Rectal smooth muscle tissue (tissue), 1 donor: Measurements from ENCODE around the gene IKBKG.

Experiments used
- H3K27ac ChIP-seq: one replicate; pipeline ENCODE4 v1.7.0; 2013; ENCODE audit warnings: low read depth, low read length, inconsistent platforms
- H3K27me3 ChIP-seq: one replicate; pipeline ENCODE4 v1.7.0; 2013; ENCODE audit warnings: low read length; ENCODE audit not compliant: control insufficient read depth, insufficient read depth
- H3K36me3 ChIP-seq: one replicate; pipeline ENCODE4 v1.7.0; 2013; ENCODE audit warnings: low read length; ENCODE audit not compliant: control insufficient read depth, insufficient read depth
- H3K4me1 ChIP-seq: one replicate; pipeline ENCODE4 v1.7.0; 2013; ENCODE audit warnings: low read length; ENCODE audit not compliant: control insufficient read depth, insufficient read depth
- H3K4me3 ChIP-seq: one replicate; pipeline ENCODE4 v1.7.0; 2013; ENCODE audit warnings: low read length
- H3K9ac ChIP-seq: one replicate; pipeline ENCODE4 v1.7.0; 2013; ENCODE audit warnings: low read length

Gene IKBKG

GRCh38 chrX:154592505-154592904, 45.1 kb downstream of the IKBKG start:
- no peaks in the 10 kb centered on the region for H3K4me1 ChIP-seq
- no peak overlapping the region for H3K9ac ChIP-seq
- no peak overlapping the region for H3K4me3 ChIP-seq
- H3K36me3 ChIP-seq = no peaks in the 10 kb centered on the region
- H3K27me3 ChIP-seq = peaks cover 5% of the 10 kb centered on the region
- no peak overlapping the region for H3K27ac ChIP-seq

GRCh38 chrX:154593201-154593600, 45.8 kb downstream of the IKBKG start:
- no peak overlapping the region for H3K27ac ChIP-seq
- no peak overlapping the region for H3K9ac ChIP-seq
- peaks cover 5% of the 10 kb centered on the region for H3K27me3 ChIP-seq
- H3K4me1 ChIP-seq = no peaks in the 10 kb centered on the region
- no peaks in the 10 kb centered on the region for H3K36me3 ChIP-seq
- no peak overlapping the region for H3K4me3 ChIP-seq

GRCh38 chrX:154594491-154594890, 47.1 kb downstream of the IKBKG start:
- peaks cover 5% of the 10 kb centered on the region for H3K27me3 ChIP-seq
- H3K36me3 ChIP-seq = no peaks in the 10 kb centered on the region
- no peaks in the 10 kb centered on the region for H3K4me1 ChIP-seq
- H3K4me3 ChIP-seq = no peak overlapping the region
- H3K27ac ChIP-seq = no peak overlapping the region
- no peak overlapping the region for H3K9ac ChIP-seq

- Histone ChIP-seq H3K4me3 (no peak overlapping the region), H3K36me3 (no peaks in the 10 kb centered on the region), H3K27ac (no peak overlapping the region), H3K4me1 (no peaks in the 10 kb centered on the region), H3K9ac (no peak overlapping the region), H3K27me3 (peaks cover 5% of the 10 kb centered on the region)
These were observed 48.3 kb downstream of the IKBKG start for GRCh38 chrX:154595559-154596249.

- no peak overlapping the region for H3K27ac ChIP-seq
- no peak overlapping the region for H3K9ac ChIP-seq
- peaks cover 5% of the 10 kb centered on the region for H3K27me3 ChIP-seq
- H3K36me3 ChIP-seq = no peaks in the 10 kb centered on the region
- H3K4me3 ChIP-seq = no peak overlapping the region
- H3K4me1 ChIP-seq = no peaks in the 10 kb centered on the region
These were observed 49.0 kb downstream of the IKBKG start for GRCh38 chrX:154596290-154596929.

- H3K9ac ChIP-seq = no peak overlapping the region
- H3K4me3 ChIP-seq = no peak overlapping the region
- peaks cover 4% of the 10 kb centered on the region for H3K27me3 ChIP-seq
- no peaks in the 10 kb centered on the region for H3K4me1 ChIP-seq
- no peaks in the 10 kb centered on the region for H3K36me3 ChIP-seq
- no peak overlapping the region for H3K27ac ChIP-seq
These were observed 49.8 kb downstream of the IKBKG start for GRCh38 chrX:154597221-154597620.

- Histone ChIP-seq H3K9ac (no peak overlapping the region), H3K4me3 (no peak overlapping the region), H3K4me1 (no peaks in the 10 kb centered on the region), H3K27ac (no peak overlapping the region), H3K36me3 (no peaks in the 10 kb centered on the region), H3K27me3 (peaks cover 3% of the 10 kb centered on the region)
These were observed 51.2 kb downstream of the IKBKG start for GRCh38 chrX:154598656-154599055.

GRCh38 chrX:154599531-154599930, 52.1 kb downstream of the IKBKG start:
- Histone ChIP-seq H3K36me3 (no peaks in the 10 kb centered on the region), H3K27ac (no peak overlapping the region), H3K4me3 (no peak overlapping the region), H3K27me3 (peaks cover 3% of the 10 kb centered on the region), H3K9ac (no peak overlapping the region), H3K4me1 (no peaks in the 10 kb centered on the region)

- Histone ChIP-seq H3K4me1 (no peaks in the 10 kb centered on the region), H3K9ac (no peak overlapping the region), H3K27me3 (peaks cover 3% of the 10 kb centered on the region), H3K4me3 (no peak overlapping the region), H3K27ac (no peak overlapping the region), H3K36me3 (no peaks in the 10 kb centered on the region)
These were observed 53.4 kb downstream of the IKBKG start for GRCh38 chrX:154600759-154601374.

GRCh38 chrX:154602226-154602625, 54.8 kb downstream of the IKBKG start:
- H3K27me3 ChIP-seq = peaks cover 3% of the 10 kb centered on the region
- no peak overlapping the region for H3K9ac ChIP-seq
- no peak overlapping the region for H3K27ac ChIP-seq
- no peaks in the 10 kb centered on the region for H3K4me1 ChIP-seq
- H3K4me3 ChIP-seq = no peak overlapping the region
- no peaks in the 10 kb centered on the region for H3K36me3 ChIP-seq

- Histone ChIP-seq H3K4me1 (no peaks in the 10 kb centered on the region), H3K27me3 (peaks cover 3% of the 10 kb centered on the region), H3K9ac (no peak overlapping the region), H3K36me3 (no peaks in the 10 kb centered on the region), H3K27ac (no peak overlapping the region), H3K4me3 (no peak overlapping the region)
These were observed 55.5 kb downstream of the IKBKG start for GRCh38 chrX:154602766-154603437.
